H1 (cell line): Measurements from ENCODE around the gene CMSS1.

Source experiments
- BCL11A ChIP-seq, 2 experiments: IDR thresholded peaks; one replicate each; pipeline ENCODE4 v1.6.1; 2011; ENCODE audit warnings: low read depth in 2 of 2, low read length in 2 of 2, mild to moderate bottlenecking in 2 of 2
- CTBP2 ChIP-seq: IDR thresholded peaks from 2 replicates; pipeline ENCODE4 v1.7.0; 2011; ENCODE audit warnings: borderline replicate concordance, mild to moderate bottlenecking, moderate library complexity, mixed read lengths, low read length; ENCODE audit not compliant: insufficient read depth, insufficient read length
- EP300 ChIP-seq, 2 experiments: IDR thresholded peaks; 1 replicate in 1 of 2; 2 replicates in 1 of 2; pipeline ENCODE4 v1.6.1; 2011 to 2012; ENCODE audit warnings: low read depth in 2 of 2, low read length in 2 of 2, mild to moderate bottlenecking in 2 of 2, borderline replicate concordance in 1 of 2, inconsistent platforms in 1 of 2, moderate library complexity in 1 of 2
- NRF1 ChIP-seq: IDR thresholded peaks from 2 replicates; pipeline ENCODE4 v1.6.1; 2011; ENCODE audit warnings: mild to moderate bottlenecking, low read depth, low read length, improper control_type of control experiment
- POLR2A ChIP-seq, 2 experiments: IDR thresholded peaks; 1 replicate in 1 of 2; 2 replicates in 1 of 2; pipeline ENCODE4 v1.6.1; 2011; ENCODE audit warnings: low read depth in 2 of 2, low read length in 2 of 2, mild to moderate bottlenecking in 2 of 2; ENCODE audit errors: control extremely low read depth in 1 of 2
- SP1 ChIP-seq: IDR thresholded peaks from 2 replicates; pipeline ENCODE4 v1.6.1; 2011; ENCODE audit warnings: low read depth, low read length
- SRF ChIP-seq: IDR thresholded peaks from 2 replicates; pipeline ENCODE4 v1.6.1; 2011; ENCODE audit warnings: mild to moderate bottlenecking, low read depth, low read length, moderate library complexity
- TF ChIP-seq, protein P1 (sequence below), 3 experiments: IDR thresholded peaks; 1 replicate in 2 of 3; 2 replicates in 1 of 3; pipeline versions ENCODE4 v1.5.1 to v1.6.1; 2011; ENCODE audit warnings: low read length in 3 of 3, mild to moderate bottlenecking in 3 of 3, inconsistent platforms in 2 of 3, low read depth in 1 of 3, moderate library complexity in 1 of 3; ENCODE audit not compliant: insufficient read depth in 1 of 3; ENCODE audit errors: control extremely low read depth in 1 of 3

DNA sequence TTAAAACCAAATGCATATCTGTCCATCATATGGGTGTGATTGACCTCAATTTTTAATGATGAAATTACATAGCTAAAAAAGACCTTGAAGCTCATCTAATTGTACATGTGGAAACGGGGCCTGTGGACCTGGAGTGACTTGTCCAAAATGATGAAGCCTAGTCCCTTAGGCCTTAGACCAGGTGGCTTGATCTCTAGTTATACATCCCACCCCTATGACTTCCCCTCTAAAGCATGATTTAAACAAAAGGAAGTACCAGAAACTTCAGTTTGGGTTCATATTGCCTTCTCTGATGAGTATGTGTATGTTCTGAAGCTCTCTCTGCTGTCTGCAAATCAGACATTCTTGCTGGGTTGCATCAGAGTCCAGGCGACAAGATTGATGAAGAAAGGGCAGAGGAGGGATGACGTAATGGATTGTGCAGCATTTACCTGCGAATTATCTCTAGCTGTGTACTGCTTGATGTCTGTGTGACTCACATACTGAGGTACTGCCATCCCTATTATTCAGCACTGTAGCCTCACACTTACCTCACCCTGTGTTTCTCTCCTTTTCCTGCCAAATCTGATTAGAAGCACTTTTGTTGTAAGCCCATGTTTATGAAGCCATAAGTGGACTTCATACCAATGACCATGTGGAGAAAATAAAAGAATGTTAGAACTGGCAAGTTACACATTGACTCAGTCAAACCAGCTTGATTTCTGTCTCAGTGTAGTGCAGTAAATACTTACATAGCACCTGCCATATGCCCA is 185.1 kb downstream of the CMSS1 start:
- TF ChIP-seq NRF1 (no peak), SP1 (no peak), CTBP2 (no peak), BCL11A (IDR thresholded peaks at IDR 0.05; ENCODE audit: low read depth in 2 of 2, low read length in 2 of 2) (no peak), EP300 (IDR thresholded peaks at IDR 0.05; ENCODE audit: borderline replicate concordance in 1 of 2, low read depth in 2 of 2, low read length in 2 of 2) (no peak), SRF (no peak), POLR2A (IDR thresholded peaks at IDR 0.05; ENCODE audit: control extremely low read depth in 1 of 2, low read depth in 2 of 2, low read length in 2 of 2) (no peak)
- TF ChIP-seq, protein P1, sequence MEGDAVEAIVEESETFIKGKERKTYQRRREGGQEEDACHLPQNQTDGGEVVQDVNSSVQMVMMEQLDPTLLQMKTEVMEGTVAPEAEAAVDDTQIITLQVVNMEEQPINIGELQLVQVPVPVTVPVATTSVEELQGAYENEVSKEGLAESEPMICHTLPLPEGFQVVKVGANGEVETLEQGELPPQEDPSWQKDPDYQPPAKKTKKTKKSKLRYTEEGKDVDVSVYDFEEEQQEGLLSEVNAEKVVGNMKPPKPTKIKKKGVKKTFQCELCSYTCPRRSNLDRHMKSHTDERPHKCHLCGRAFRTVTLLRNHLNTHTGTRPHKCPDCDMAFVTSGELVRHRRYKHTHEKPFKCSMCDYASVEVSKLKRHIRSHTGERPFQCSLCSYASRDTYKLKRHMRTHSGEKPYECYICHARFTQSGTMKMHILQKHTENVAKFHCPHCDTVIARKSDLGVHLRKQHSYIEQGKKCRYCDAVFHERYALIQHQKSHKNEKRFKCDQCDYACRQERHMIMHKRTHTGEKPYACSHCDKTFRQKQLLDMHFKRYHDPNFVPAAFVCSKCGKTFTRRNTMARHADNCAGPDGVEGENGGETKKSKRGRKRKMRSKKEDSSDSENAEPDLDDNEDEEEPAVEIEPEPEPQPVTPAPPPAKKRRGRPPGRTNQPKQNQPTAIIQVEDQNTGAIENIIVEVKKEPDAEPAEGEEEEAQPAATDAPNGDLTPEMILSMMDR (IDR thresholded peaks at IDR 0.05; ENCODE audit: control extremely low read depth in 1 of 3, insufficient read depth in 1 of 3, low read depth in 1 of 3, low read length in 3 of 3), result no peak
